GM18511 (cell line): ENCODE data around the gene TANC2.

ENCODE experiments used
- ATAC-seq: cut with Tn5 transposase; IDR thresholded peaks from one replicate; pipeline ENCODE4 v1.9.1; 2021; ENCODE audit warnings: mild to moderate bottlenecking, moderate library complexity; ENCODE audit not compliant: unreplicated experiment

The TANC2 gene

DNA sequence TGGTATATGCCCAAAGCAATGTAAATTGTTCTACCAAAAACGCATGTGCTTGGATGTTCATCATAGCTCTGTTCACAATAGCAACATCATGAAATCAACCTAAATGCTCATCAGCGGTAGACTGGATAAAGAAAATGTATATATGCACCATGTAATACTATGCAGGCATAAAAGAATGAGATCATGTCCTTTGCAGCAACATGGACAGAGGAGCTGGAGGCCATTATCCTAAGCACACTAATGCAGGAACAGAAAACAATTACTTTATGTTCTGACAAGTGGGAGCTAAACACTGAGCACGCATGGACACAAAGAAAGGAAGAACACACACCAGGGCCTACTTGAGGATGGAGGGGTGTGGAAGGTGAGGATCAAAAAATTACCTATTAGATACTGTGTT, 33.7 kb downstream of the TANC2 start:
- ATAC-seq = no peak

- no peak for ATAC-seq
Measured at GRCh38 chr17:63001689-63002394, 35.8 kb downstream of the TANC2 start.

GRCh38 chr17:63002625-63003024, 36.6 kb downstream of the TANC2 start:
- no peak for ATAC-seq

DNA sequence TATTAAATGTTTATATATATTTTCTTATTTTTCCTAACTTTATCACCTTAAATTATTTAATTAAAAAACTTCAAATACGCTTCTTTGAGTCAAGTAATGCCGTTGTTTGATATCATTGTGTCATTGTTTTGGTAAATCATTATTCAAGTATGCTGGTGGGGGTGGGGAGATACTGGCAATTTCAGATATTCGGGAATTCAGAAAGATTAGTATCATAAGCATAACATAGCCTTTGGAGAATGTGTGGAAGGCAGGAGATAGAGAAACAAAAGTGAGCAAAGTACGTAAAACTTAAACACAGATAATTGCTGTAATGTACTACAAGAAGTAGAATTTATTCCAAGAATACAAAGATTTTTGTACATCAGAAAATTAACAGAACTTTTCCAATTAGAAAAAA, 49.8 kb downstream of the TANC2 start:
- no peak for ATAC-seq
